DND-41 (cell line): Measurements from ENCODE around the gene RAPH1.

ENCODE experiments used
- EZH2 ChIP-seq: IDR thresholded peaks from 3 replicates; pipeline ENCODE4 v1.6.1; 2012; ENCODE audit warnings: borderline replicate concordance, low read depth, mild to moderate bottlenecking, moderate library complexity, low read length, inconsistent platforms; ENCODE audit not compliant: severe bottlenecking
- TF ChIP-seq, protein P1 (sequence below): IDR thresholded peaks from 2 replicates; pipeline ENCODE4 v1.5.1; 2012; ENCODE audit warnings: borderline replicate concordance, low read length, moderate library complexity, mild to moderate bottlenecking; ENCODE audit not compliant: poor library complexity, severe bottlenecking; ENCODE audit errors: extremely low read depth

DNA sequence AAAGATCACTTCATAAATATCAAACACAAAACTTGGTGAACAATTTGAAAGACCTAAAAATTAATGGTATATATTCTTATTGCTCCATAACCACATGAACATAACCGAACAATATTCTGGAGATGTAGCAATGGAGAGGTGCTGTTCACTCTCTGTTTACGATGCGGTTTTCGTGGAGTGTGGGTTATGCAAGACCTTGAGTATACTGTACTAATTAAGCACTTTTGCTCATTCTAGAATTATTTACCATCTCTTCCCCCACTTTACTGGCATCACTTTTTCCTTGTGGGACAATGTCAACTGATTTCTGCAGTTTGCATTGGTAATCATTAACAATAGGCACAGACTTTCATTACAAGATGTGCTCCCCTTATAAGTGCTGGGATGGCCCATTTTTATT is 97.6 kb downstream of the RAPH1 start:
- TF ChIP-seq, protein P1, sequence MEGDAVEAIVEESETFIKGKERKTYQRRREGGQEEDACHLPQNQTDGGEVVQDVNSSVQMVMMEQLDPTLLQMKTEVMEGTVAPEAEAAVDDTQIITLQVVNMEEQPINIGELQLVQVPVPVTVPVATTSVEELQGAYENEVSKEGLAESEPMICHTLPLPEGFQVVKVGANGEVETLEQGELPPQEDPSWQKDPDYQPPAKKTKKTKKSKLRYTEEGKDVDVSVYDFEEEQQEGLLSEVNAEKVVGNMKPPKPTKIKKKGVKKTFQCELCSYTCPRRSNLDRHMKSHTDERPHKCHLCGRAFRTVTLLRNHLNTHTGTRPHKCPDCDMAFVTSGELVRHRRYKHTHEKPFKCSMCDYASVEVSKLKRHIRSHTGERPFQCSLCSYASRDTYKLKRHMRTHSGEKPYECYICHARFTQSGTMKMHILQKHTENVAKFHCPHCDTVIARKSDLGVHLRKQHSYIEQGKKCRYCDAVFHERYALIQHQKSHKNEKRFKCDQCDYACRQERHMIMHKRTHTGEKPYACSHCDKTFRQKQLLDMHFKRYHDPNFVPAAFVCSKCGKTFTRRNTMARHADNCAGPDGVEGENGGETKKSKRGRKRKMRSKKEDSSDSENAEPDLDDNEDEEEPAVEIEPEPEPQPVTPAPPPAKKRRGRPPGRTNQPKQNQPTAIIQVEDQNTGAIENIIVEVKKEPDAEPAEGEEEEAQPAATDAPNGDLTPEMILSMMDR, result no peak
- TF ChIP-seq EZH2, result no peak
